HepG2 (cell line): ENCODE data around the gene PAM16. TPM values are rescaled to one million over a fixed set of nuclear protein-coding genes. Genes with fewer than 3 reads are reported as not detected.
A peak's percentile ranks its signal among the peaks of the same experiment; 100 is the strongest.

Experiments
- AGO1 ChIP-seq: fragments of 200-400 bp; formaldehyde crosslinking; IDR thresholded peaks from 2 replicates; pipeline ENCODE4 v1.6.1; 2017; ENCODE audit warnings: mild to moderate bottlenecking, low read depth, low read length, moderate library complexity; ENCODE audit not compliant: poor library complexity, severe bottlenecking
- CBX2 ChIP-seq, 2 experiments: fragments of 200-600 bp in 1 of 2; sonication (generic); formaldehyde crosslinking in 1 of 2; IDR thresholded peaks; 2 replicates each; pipeline versions ENCODE4 v1.7.0 to v1.8.1; 2018 to 2022; ENCODE audit warnings: low read depth in 2 of 2, low read length in 1 of 2, mild to moderate bottlenecking in 1 of 2, missing genetic modification reagents in 1 of 2
- CSRNP2 ChIP-seq: sonication (generic); formaldehyde crosslinking; conservative IDR thresholded peaks from 2 replicates; pipeline ENCODE4 v1.8.0; 2022; ENCODE audit warnings: low read depth, missing genetic modification reagents
- MTF1 ChIP-seq: sonication (generic); formaldehyde crosslinking; IDR thresholded peaks from 2 replicates; pipeline ENCODE4 v1.5.0; 2020; ENCODE audit warnings: missing genetic modification reagents
- NCOR1 ChIP-seq: fragments of 200-600 bp; sonication (generic); IDR thresholded peaks from 2 replicates; pipeline ENCODE4 v1.7.0; 2017; ENCODE audit warnings: antibody characterized with exemption, low read length, borderline replicate concordance
- NFIB ChIP-seq: sonication (generic); formaldehyde crosslinking; IDR thresholded peaks from 2 replicates; pipeline ENCODE4 v1.9.0; 2021; ENCODE audit warnings: missing genetic modification reagents, mild to moderate bottlenecking, borderline replicate concordance
- NKX3-1 ChIP-seq: sonication (generic); formaldehyde crosslinking; IDR thresholded peaks from 2 replicates; pipeline ENCODE4 v1.5.0; 2020; ENCODE audit warnings: missing genetic modification reagents
- RBFOX2 ChIP-seq: fragments of 200-400 bp; formaldehyde crosslinking; IDR thresholded peaks from 2 replicates; pipeline ENCODE4 v1.6.1; 2017; ENCODE audit warnings: low read depth, mild to moderate bottlenecking, low read length
- REL ChIP-seq: sonication (generic); formaldehyde crosslinking; conservative IDR thresholded peaks from 2 replicates; pipeline ENCODE4 v1.8.0; 2022; ENCODE audit warnings: mild to moderate bottlenecking, missing genetic modification reagents, moderate library complexity
- SMARCC2 ChIP-seq: fragments of 450-650 bp; IDR thresholded peaks from 2 replicates; pipeline ENCODE4 v1.6.1; 2017; ENCODE audit warnings: antibody characterized with exemption, mild to moderate bottlenecking
- SMARCE1 ChIP-seq: fragments of 450-650 bp; IDR thresholded peaks from 2 replicates; pipeline ENCODE4 v1.6.1; 2017; ENCODE audit warnings: borderline replicate concordance
- SUZ12 ChIP-seq: fragments of 150-350 bp; IDR thresholded peaks from 2 replicates; pipeline ENCODE4 v1.6.1; 2014; ENCODE audit warnings: low read depth, low read length
- TARDBP ChIP-seq: sonication (generic); formaldehyde crosslinking; IDR thresholded peaks from 2 replicates; pipeline ENCODE4 v1.8.0; 2022; ENCODE audit warnings: mild to moderate bottlenecking, missing genetic modification reagents
- ZBTB37 ChIP-seq: sonication (generic); formaldehyde crosslinking; IDR thresholded peaks from 2 replicates; pipeline ENCODE4 v1.4.0; 2020; ENCODE audit warnings: mild to moderate bottlenecking, missing genetic modification reagents
- ZBTB7A ChIP-seq: sonication (generic); formaldehyde crosslinking; IDR thresholded peaks from 2 replicates; pipeline ENCODE4 v1.8.0; 2022; ENCODE audit warnings: mild to moderate bottlenecking, missing genetic modification reagents
- ZC3H13 ChIP-seq: sonication (generic); formaldehyde crosslinking; IDR thresholded peaks from 2 replicates; pipeline ENCODE4 v1.8.1; 2023; ENCODE audit warnings: mild to moderate bottlenecking, missing genetic modification reagents, moderate library complexity
- ZNF280D ChIP-seq: sonication (generic); formaldehyde crosslinking; IDR thresholded peaks from 2 replicates; pipeline ENCODE4 v1.5.1; 2020; ENCODE audit warnings: mild to moderate bottlenecking, missing genetic modification reagents
- ZNF446 ChIP-seq: sonication (generic); formaldehyde crosslinking; IDR thresholded peaks from 2 replicates; pipeline ENCODE4 v1.5.0; 2020; ENCODE audit warnings: mild to moderate bottlenecking, missing genetic modification reagents
- ZNF510 ChIP-seq: sonication (generic); formaldehyde crosslinking; IDR thresholded peaks from 2 replicates; pipeline ENCODE4 v1.4.0; 2020; ENCODE audit warnings: low read depth, mild to moderate bottlenecking, missing genetic modification reagents
- ZNF547 ChIP-seq: sonication (generic); formaldehyde crosslinking; IDR thresholded peaks from 2 replicates; pipeline ENCODE4 v1.5.1; 2020; ENCODE audit warnings: mild to moderate bottlenecking, missing genetic modification reagents
- ZSCAN21 ChIP-seq: sonication (generic); formaldehyde crosslinking; IDR thresholded peaks from 2 replicates; pipeline ENCODE4 v1.8.0; 2022; ENCODE audit warnings: mild to moderate bottlenecking, missing genetic modification reagents, moderate library complexity, borderline replicate concordance
- polyA plus RNA-seq, 8 experiments: library from polyadenylated mRNA; depleted of rRNA in 3 of 8; stranded (reverse) in 7 of 8; unstranded in 1 of 8; fragments of >200 nt; fragmentation: Illumina TruSeq in 4 of 8; extraction: Trizol in 4 of 8; gene quantifications; 2 replicates each; pipeline versions ENCODE4 v1.2.1 to v1.2.3, GENCODE V29; 2011 to 2016; ENCODE audit warnings: low read depth in 4 of 8, missing spikeins in 1 of 8, mixed read lengths in 1 of 8; ENCODE audit not compliant: insufficient read depth in 1 of 8
- total RNA-seq, 5 experiments: library from RNA; depleted of rRNA; stranded (reverse); fragments of >200 nt; fragmentation: Illumina TruSeq; extraction: Trizol; gene quantifications; 2 replicates each; pipeline ENCODE4 v1.2.3, GENCODE V29; 2016; ENCODE audit warnings: low read depth in 1 of 5

The PAM16 gene
- total and polyA plus RNA-seq, 2 of the 13 experiments (the other 11 are each of a cell fraction or from before 2014, with no cell fraction given): 51.5 to 51.8 TPM

GRCh38 chr16:4381935-4382794 is 31.0 kb upstream of the PAM16 start (continued):
- no peak for TF ChIP-seq NCOR1
- TF ChIP-seq ZNF280D (CRISPR knock-in tag): no peak
- peak; percentile 78 for TF ChIP-seq RBFOX2
- TF ChIP-seq CSRNP2 (CRISPR knock-in tag): no peak
- no peak for TF ChIP-seq ZBTB7A (CRISPR knock-in tag)
- no peak for TF ChIP-seq MTF1 (CRISPR knock-in tag)
- no peak for TF ChIP-seq NKX3-1 (CRISPR knock-in tag)
- TF ChIP-seq ZNF547 (CRISPR knock-in tag): no peak
- 0 out of 2 replicates have a peak, but pooled peaks have one; percentile 28 for TF ChIP-seq ZSCAN21 (CRISPR knock-in tag)
- no peak for TF ChIP-seq TARDBP (CRISPR knock-in tag)
- no peak for TF ChIP-seq REL (CRISPR knock-in tag)
- TF ChIP-seq ZC3H13 (CRISPR knock-in tag): peak; percentile 87
- no peak for TF ChIP-seq CBX2 (IDR thresholded peaks at IDR 0.05; ENCODE audit: low read depth, low read length)
- TF ChIP-seq CBX2 (CRISPR knock-in tag; IDR thresholded peaks at IDR 0.05; ENCODE audit: low read depth): no peak
- TF ChIP-seq SMARCC2: no peak
- no peak for TF ChIP-seq SUZ12
- TF ChIP-seq ZNF446 (CRISPR knock-in tag): no peak
- no peak for TF ChIP-seq ZBTB37 (CRISPR knock-in tag)
- TF ChIP-seq ZNF510 (CRISPR knock-in tag): no peak
- TF ChIP-seq AGO1: peak; percentile 90
- no peak for TF ChIP-seq SMARCE1
- TF ChIP-seq NFIB (CRISPR knock-in tag): no peak
